ENCODE measurements around the gene AGBL1.

The AGBL1 gene

GRCh38 chr15:86079508-86080266 lies at the start of gene AGBL1:
TSS of gene AGBL1 (plus strand) at chr15:86079871.
- DNase-seq = no peak

GRCh38 chr15:86034904-86035303 lies 44.8 kb upstream of the AGBL1 start:
- no peak for DNase-seq

- no peak for DNase-seq
Measured at GRCh38 chr15:86036243-86036642, 43.4 kb upstream of the AGBL1 start.

- no peak for DNase-seq
Measured at GRCh38 chr15:86038491-86038890, 41.2 kb upstream of the AGBL1 start.

- no peak for DNase-seq
Measured at GRCh38 chr15:86040356-86041033, 39.2 kb upstream of the AGBL1 start.

GRCh38 chr15:86041399-86041798 lies 38.3 kb upstream of the AGBL1 start:
- no peak for DNase-seq

GRCh38 chr15:86042226-86042625 lies 37.4 kb upstream of the AGBL1 start:
- DNase-seq = no peak

GRCh38 chr15:86044981-86045380 lies 34.7 kb upstream of the AGBL1 start:
- DNase-seq = peak; percentile 33

- no peak for DNase-seq
Measured at GRCh38 chr15:86054338-86054737, 25.3 kb upstream of the AGBL1 start.

GRCh38 chr15:86055688-86056087 lies 24.0 kb upstream of the AGBL1 start:
- no peak for DNase-seq

- DNase-seq = no peak
Measured at GRCh38 chr15:86059851-86060250, 19.8 kb upstream of the AGBL1 start.

- DNase-seq = no peak
Measured at GRCh38 chr15:86060674-86061073, 19.0 kb upstream of the AGBL1 start.

- DNase-seq = no peak
Measured at GRCh38 chr15:86061581-86061980, 18.1 kb upstream of the AGBL1 start.

GRCh38 chr15:86062646-86063243 lies 16.9 kb upstream of the AGBL1 start:
- DNase-seq = no peak

- no peak for DNase-seq
Measured at GRCh38 chr15:86063356-86064095, 16.1 kb upstream of the AGBL1 start.

- DNase-seq = no peak
Measured at GRCh38 chr15:86064326-86064725, 15.3 kb upstream of the AGBL1 start.

- no peak for DNase-seq
Measured at GRCh38 chr15:86066174-86066834, 13.4 kb upstream of the AGBL1 start.

- DNase-seq = no peak
Measured at GRCh38 chr15:86073281-86073680, 6.4 kb upstream of the AGBL1 start.

GRCh38 chr15:86076468-86076867 lies 3.2 kb upstream of the AGBL1 start:
- no peak for DNase-seq

- no peak for DNase-seq
Measured at GRCh38 chr15:86077070-86077469, 2.6 kb upstream of the AGBL1 start.

- no peak for DNase-seq
Measured at GRCh38 chr15:86080302-86080701, 631 bp downstream of the AGBL1 start.

GRCh38 chr15:86082619-86083380 lies 3.1 kb downstream of the AGBL1 start:
- no peak for DNase-seq
